K562 (cell line): ENCODE measurements around the gene GIPR. TPM values are rescaled to one million over a fixed set of nuclear protein-coding genes. Genes with fewer than 3 reads are reported as not detected.

ENCODE experiments used
- ASH1L ChIP-seq: fragments of 450-650 bp; IDR thresholded peaks from 2 replicates; pipeline ENCODE4 v1.6.1; 2018; ENCODE audit warnings: borderline replicate concordance, mild to moderate bottlenecking, low read depth; ENCODE audit not compliant: partially characterized antibody
- BRD9 ChIP-seq: fragments of 450-650 bp; IDR thresholded peaks from 2 replicates; pipeline ENCODE4 v1.6.1; 2018; ENCODE audit warnings: low read depth; ENCODE audit not compliant: partially characterized antibody
- CBFA2T3 ChIP-seq: fragments of 450-650 bp; IDR thresholded peaks from 2 replicates; pipeline ENCODE4 v1.6.1; 2017
- CCAR2 ChIP-seq: fragments of 200-400 bp; formaldehyde crosslinking; IDR thresholded peaks from 2 replicates; pipeline ENCODE4 v1.6.1; 2017; ENCODE audit warnings: mild to moderate bottlenecking, low read depth, low read length
- ESRRA ChIP-seq: fragments of 450-650 bp; IDR thresholded peaks from 2 replicates; pipeline ENCODE4 v1.6.1; 2014; ENCODE audit warnings: low read depth, mild to moderate bottlenecking, moderate library complexity, borderline replicate concordance
- FUS ChIP-seq: fragments of 200-400 bp; formaldehyde crosslinking; optimal IDR thresholded peaks from 2 replicates; pipeline ENCODE3; 2017; ENCODE audit warnings: low read depth, low read length
- HMG20B ChIP-seq: fragments of 250-450 bp; sonication (Bioruptor Pico); IDR thresholded peaks from 2 replicates; pipeline ENCODE4 v1.5.0; 2021; ENCODE audit warnings: mild to moderate bottlenecking
- ILK ChIP-seq: fragments of 450-650 bp; IDR thresholded peaks from 2 replicates; pipeline ENCODE4 v1.6.1; 2016; ENCODE audit warnings: missing genetic modification characterization, low read depth, mild to moderate bottlenecking, missing compliant biosample characterization, moderate library complexity, borderline replicate concordance
- JUN ChIP-seq, 2 experiments: sonication (generic) in 1 of 2; formaldehyde crosslinking in 1 of 2; IDR thresholded peaks; 2 replicates each; pipeline versions ENCODE4 v1.6.1 to v1.8.0; 2012 to 2022; ENCODE audit warnings: borderline replicate concordance in 2 of 2, mild to moderate bottlenecking in 2 of 2, improper control_type of control experiment in 1 of 2, low read depth in 1 of 2, low read length in 1 of 2, missing genetic modification reagents in 1 of 2
- KLF13 ChIP-seq: fragments of 450-650 bp; IDR thresholded peaks from 2 replicates; pipeline ENCODE4 v1.6.1; 2016; ENCODE audit warnings: missing genetic modification characterization, low read depth, mild to moderate bottlenecking, missing compliant biosample characterization, moderate library complexity, borderline replicate concordance
- NFIC ChIP-seq: fragments of 450-650 bp; IDR thresholded peaks from 2 replicates; pipeline ENCODE4 v1.6.1; 2017; ENCODE audit warnings: mild to moderate bottlenecking, inconsistent platforms
- SRF ChIP-seq, 2 experiments: fragments of 250-450, 450-650 bp in 1 of 2; sonication (Bioruptor Pico) in 1 of 2; sonication (generic) in 1 of 2; formaldehyde crosslinking; IDR thresholded peaks; 2 replicates each; pipeline versions ENCODE4 v1.5.0 to v1.5.1; 2020 to 2022; ENCODE audit warnings: mild to moderate bottlenecking in 1 of 2, missing genetic modification reagents in 1 of 2
- ZNF134 ChIP-seq: fragments of 250-450 bp; sonication (Bioruptor Pico); conservative IDR thresholded peaks from 2 replicates; pipeline ENCODE4 v1.4.0; 2020
- ZNF165 ChIP-seq: fragments of 250-450 bp; sonication (Bioruptor Pico); IDR thresholded peaks from 2 replicates; pipeline ENCODE4 v1.4.0; 2020; ENCODE audit warnings: borderline replicate concordance
- ZNF830 ChIP-seq: fragments of 250-450 bp; sonication (Bioruptor Pico); IDR thresholded peaks from 2 replicates; pipeline ENCODE4 v1.5.0; 2021; ENCODE audit warnings: mild to moderate bottlenecking
- polyA plus RNA-seq, 8 experiments: library from polyadenylated mRNA; depleted of rRNA in 4 of 8; stranded (reverse) in 5 of 8; unstranded in 3 of 8; fragments of >200 nt; fragmentation: Nextera tagmentation in 2 of 8; fragmentation: Illumina TruSeq in 1 of 8; extraction: Ambion mirVana in 2 of 8; extraction: Trizol in 1 of 8; gene quantifications; 2 replicates each; pipeline versions ENCODE4 v1.2.1 to v1.2.3, GENCODE V29; 2011 to 2014; ENCODE audit warnings: inconsistent platforms in 1 of 8, missing spikeins in 1 of 8
- total RNA-seq, 7 experiments: library from RNA; depleted of rRNA in 6 of 7; stranded (reverse); fragments of >200 nt in 6 of 7; fragmentation: Illumina TruSeq in 2 of 7; extraction: Trizol in 2 of 7; gene quantifications; 2 replicates each; pipeline versions ENCODE4 v1.2.1 to v1.2.3, GENCODE V29; 2011 to 2021; ENCODE audit warnings: low replicate concordance in 1 of 7
- TF ChIP-seq, protein P1 (sequence below): IDR thresholded peaks from 2 replicates; pipeline ENCODE4 v1.6.1; 2011; ENCODE audit warnings: borderline replicate concordance, low read depth, mild to moderate bottlenecking, moderate library complexity, low read length; ENCODE audit not compliant: insufficient read depth, poor library complexity, severe bottlenecking
- TF ChIP-seq, protein P2 (sequence below): fragments of 250-450 bp; sonication (Bioruptor Pico); IDR thresholded peaks from 2 replicates; pipeline ENCODE4 v1.5.0; 2020; ENCODE audit warnings: mild to moderate bottlenecking, borderline replicate concordance
- TF ChIP-seq, protein P3 (sequence below): IDR thresholded peaks from 2 replicates; pipeline ENCODE4 v1.6.1; 2012; ENCODE audit warnings: low read depth, low read length, improper control_type of control experiment, borderline replicate concordance
- TF ChIP-seq, protein P4 (sequence below): sonication (generic); formaldehyde crosslinking; IDR thresholded peaks from 2 replicates; pipeline ENCODE4 v1.8.1; 2023; ENCODE audit warnings: mild to moderate bottlenecking, missing genetic modification reagents

Gene GIPR
- total and polyA plus RNA-seq, 9 of the 15 experiments (the other 6 are each of a cell fraction or from before 2014, with no cell fraction given) = 2.2 to 26.8 (median 12.7) TPM

DNA sequence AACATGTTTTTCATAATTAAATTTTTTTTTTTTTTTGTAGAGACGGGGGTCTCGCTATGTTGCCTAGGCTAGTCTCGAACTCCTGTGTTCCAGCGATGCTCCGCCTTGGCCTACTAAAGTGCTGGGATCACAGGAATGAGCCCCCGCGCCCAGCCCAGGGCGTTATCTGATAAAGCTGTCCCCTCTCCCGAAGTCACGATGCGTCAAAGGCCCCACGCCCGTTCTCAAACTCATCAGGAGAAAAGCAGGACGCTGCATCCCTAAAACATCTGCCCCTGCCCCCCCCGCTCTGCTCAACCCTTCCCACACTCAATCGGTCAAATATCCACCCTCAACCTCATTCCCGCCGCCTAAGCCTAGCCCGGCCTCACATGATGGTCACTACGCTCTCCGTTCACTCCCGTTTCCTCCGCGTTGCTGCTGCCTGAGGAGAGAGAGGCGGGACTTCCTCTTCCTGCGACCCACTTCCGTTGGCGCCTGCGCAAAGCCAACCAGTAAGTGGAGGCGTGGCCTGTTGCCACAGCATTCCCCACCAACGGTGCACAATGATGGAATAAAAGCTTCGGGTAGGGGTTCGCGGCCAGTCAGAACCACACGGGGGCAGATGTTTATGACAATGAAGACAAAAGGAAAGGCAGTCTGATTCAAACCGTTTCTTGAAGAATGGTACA is 23.6 kb downstream of the GIPR start, which contains the start of gene SNRPD2 (continued):
- TF ChIP-seq ASH1L (no peak), KLF13 (tag) (no peak), ZNF165 (CRISPR knock-in tag) (no peak), JUN (IDR thresholded peaks at IDR 0.05; ENCODE audit: borderline replicate concordance, low read depth, low read length) (no peak), JUN (CRISPR knock-in tag; IDR thresholded peaks at IDR 0.05; ENCODE audit: borderline replicate concordance) (0 out of 2 replicates have a peak, but pooled peaks have one; percentile 8), HMG20B (CRISPR knock-in tag) (no peak), CCAR2 (no peak), SRF (CRISPR knock-in tag; IDR thresholded peaks at IDR 0.05) (no peak), ESRRA (0 out of 2 replicates have a peak, but pooled peaks have one; percentile 42), NFIC (peak; percentile 48), ZNF830 (CRISPR knock-in tag) (no peak), ILK (tag) (no peak), CBFA2T3 (peak; percentile 7; the same call in 1 of the 2 replicates), BRD9 (peak; percentile 62), ZNF134 (CRISPR knock-in tag) (no peak), FUS (no peak)
- TF ChIP-seq, protein P1, sequence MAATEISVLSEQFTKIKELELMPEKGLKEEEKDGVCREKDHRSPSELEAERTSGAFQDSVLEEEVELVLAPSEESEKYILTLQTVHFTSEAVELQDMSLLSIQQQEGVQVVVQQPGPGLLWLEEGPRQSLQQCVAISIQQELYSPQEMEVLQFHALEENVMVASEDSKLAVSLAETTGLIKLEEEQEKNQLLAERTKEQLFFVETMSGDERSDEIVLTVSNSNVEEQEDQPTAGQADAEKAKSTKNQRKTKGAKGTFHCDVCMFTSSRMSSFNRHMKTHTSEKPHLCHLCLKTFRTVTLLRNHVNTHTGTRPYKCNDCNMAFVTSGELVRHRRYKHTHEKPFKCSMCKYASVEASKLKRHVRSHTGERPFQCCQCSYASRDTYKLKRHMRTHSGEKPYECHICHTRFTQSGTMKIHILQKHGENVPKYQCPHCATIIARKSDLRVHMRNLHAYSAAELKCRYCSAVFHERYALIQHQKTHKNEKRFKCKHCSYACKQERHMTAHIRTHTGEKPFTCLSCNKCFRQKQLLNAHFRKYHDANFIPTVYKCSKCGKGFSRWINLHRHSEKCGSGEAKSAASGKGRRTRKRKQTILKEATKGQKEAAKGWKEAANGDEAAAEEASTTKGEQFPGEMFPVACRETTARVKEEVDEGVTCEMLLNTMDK = peak; percentile 41
- TF ChIP-seq, protein P2, sequence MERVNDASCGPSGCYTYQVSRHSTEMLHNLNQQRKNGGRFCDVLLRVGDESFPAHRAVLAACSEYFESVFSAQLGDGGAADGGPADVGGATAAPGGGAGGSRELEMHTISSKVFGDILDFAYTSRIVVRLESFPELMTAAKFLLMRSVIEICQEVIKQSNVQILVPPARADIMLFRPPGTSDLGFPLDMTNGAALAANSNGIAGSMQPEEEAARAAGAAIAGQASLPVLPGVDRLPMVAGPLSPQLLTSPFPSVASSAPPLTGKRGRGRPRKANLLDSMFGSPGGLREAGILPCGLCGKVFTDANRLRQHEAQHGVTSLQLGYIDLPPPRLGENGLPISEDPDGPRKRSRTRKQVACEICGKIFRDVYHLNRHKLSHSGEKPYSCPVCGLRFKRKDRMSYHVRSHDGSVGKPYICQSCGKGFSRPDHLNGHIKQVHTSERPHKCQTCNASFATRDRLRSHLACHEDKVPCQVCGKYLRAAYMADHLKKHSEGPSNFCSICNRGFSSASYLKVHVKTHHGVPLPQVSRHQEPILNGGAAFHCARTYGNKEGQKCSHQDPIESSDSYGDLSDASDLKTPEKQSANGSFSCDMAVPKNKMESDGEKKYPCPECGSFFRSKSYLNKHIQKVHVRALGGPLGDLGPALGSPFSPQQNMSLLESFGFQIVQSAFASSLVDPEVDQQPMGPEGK (CRISPR knock-in tag) = no peak
- TF ChIP-seq, protein P3, sequence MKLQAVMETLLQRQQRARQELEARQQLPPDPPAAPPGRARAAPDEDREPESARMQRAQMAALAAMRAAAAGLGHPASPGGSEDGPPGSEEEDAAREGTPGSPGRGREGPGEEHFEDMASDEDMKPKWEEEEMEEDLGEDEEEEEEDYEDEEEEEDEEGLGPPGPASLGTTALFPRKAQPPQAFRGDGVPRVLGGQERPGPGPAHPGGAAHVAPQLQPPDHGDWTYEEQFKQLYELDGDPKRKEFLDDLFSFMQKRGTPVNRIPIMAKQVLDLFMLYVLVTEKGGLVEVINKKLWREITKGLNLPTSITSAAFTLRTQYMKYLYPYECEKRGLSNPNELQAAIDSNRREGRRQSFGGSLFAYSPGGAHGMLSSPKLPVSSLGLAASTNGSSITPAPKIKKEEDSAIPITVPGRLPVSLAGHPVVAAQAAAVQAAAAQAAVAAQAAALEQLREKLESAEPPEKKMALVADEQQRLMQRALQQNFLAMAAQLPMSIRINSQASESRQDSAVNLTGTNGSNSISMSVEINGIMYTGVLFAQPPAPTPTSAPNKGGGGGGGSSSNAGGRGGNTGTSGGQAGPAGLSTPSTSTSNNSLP = no peak
- TF ChIP-seq, protein P4, sequence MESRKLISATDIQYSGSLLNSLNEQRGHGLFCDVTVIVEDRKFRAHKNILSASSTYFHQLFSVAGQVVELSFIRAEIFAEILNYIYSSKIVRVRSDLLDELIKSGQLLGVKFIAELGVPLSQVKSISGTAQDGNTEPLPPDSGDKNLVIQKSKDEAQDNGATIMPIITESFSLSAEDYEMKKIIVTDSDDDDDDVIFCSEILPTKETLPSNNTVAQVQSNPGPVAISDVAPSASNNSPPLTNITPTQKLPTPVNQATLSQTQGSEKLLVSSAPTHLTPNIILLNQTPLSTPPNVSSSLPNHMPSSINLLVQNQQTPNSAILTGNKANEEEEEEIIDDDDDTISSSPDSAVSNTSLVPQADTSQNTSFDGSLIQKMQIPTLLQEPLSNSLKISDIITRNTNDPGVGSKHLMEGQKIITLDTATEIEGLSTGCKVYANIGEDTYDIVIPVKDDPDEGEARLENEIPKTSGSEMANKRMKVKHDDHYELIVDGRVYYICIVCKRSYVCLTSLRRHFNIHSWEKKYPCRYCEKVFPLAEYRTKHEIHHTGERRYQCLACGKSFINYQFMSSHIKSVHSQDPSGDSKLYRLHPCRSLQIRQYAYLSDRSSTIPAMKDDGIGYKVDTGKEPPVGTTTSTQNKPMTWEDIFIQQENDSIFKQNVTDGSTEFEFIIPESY (CRISPR knock-in tag) = peak; percentile 52
